SH-SY5Y (cell line): ENCODE results near the gene RAD51B.

ENCODE experiments used
- GATA2 ChIP-seq: IDR thresholded peaks from 2 replicates; pipeline ENCODE4 v1.6.1; 2011; ENCODE audit warnings: mild to moderate bottlenecking, low read depth, low read length
- GATA3 ChIP-seq: IDR thresholded peaks from 2 replicates; pipeline ENCODE4 v1.6.1; 2011; ENCODE audit warnings: low read depth, mild to moderate bottlenecking, low read length, moderate library complexity

DNA sequence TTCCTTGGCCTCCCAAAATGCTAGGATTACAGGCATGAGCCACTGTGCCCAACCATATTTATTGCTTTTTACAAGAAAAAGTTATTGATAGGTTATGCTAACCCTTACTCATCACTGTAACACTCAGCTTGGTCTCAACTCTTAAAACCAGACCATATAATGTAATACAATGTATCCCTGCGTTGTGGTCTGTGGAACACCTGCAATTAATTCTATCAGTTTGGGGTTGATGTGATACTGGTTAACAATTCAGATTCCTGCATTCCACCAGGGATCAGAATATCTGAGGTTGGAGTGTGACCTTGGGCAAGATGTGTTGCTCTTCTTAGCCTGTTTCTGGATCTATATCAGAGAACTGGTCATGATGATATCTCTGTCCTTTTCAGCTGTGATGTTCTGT lies 419.0 kb downstream of the RAD51B start:
- TF ChIP-seq GATA2 (no peak), GATA3 (no peak)
